ENCODE results near the gene SLIT1.

SLIT1 gene

DNA sequence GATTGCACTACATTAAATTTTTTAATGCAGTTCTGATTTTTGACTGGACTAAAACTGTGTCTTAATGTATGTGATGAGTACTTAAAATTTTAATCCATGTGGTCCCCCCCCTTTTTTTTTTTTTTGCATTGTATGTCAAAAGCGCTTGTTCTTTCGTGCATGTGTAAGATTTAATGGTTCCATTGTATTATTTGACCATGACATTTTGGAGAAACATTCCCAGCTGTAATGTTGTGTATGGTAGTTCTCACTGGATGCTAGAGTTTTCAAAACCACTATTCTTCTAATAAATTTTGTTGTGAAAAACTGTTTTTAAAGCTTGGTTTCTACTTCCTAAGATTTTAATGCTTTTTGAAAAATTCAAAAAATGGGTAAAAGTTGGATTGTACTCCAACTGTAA lies 221.6 kb downstream of the SLIT1 start:
- Histone ChIP-seq H3K9ac (ENCODE audit: low read length) (no peak overlapping the region), H3K27ac (ENCODE audit: low read depth, low read length, poor library complexity, severe bottlenecking) (no peak overlapping the region), H2AFZ (ENCODE audit: low read length) (no peak overlapping the region), H4K20me1 (ENCODE audit: insufficient read depth, low read length) (no peaks in the 10 kb centered on the region), H3K79me2 (ENCODE audit: insufficient read depth, low read length) (no peaks in the 10 kb centered on the region), H3K4me3 (ENCODE audit: low read depth, low read length, poor library complexity, severe bottlenecking) (no peak overlapping the region), H3K36me3 (ENCODE audit: insufficient read depth, low read length) (no peaks in the 10 kb centered on the region), H3F3A (ENCODE audit: insufficient read depth, low read length) (no peaks in the 10 kb centered on the region), H3K4me1 (ENCODE audit: insufficient read depth, low read length, severe bottlenecking) (no peaks in the 10 kb centered on the region), H3K9me2 (ENCODE audit: low read depth, low read length) (no peaks in the 10 kb centered on the region), H3K9me3 (ENCODE audit: low read length) (no peaks in the 10 kb centered on the region), H3K27me3 (ENCODE audit: insufficient read depth, low read length) (no peaks in the 10 kb centered on the region), H3K4me2 (ENCODE audit: low read length) (no peak overlapping the region)
- TF ChIP-seq EZH2 (IDR thresholded peaks at IDR 0.05; ENCODE audit: borderline replicate concordance, low read length) (no peak), CTCF (IDR thresholded peaks at IDR 0.05; ENCODE audit: low read length) (no peak)

- H3K79me2 ChIP-seq (ENCODE audit: insufficient read depth, low read length), result no peaks in the 10 kb centered on the region
- H3K36me3 ChIP-seq (ENCODE audit: insufficient read depth, low read length), result no peaks in the 10 kb centered on the region
- no peaks in the 10 kb centered on the region for H4K20me1 ChIP-seq (ENCODE audit: insufficient read depth, low read length)
- H3K4me2 ChIP-seq (ENCODE audit: low read length), result no peak overlapping the region
- TF ChIP-seq CTCF (IDR thresholded peaks at IDR 0.05; ENCODE audit: low read length) (no peak), EZH2 (IDR thresholded peaks at IDR 0.05; ENCODE audit: borderline replicate concordance, low read length) (no peak)
- H2AFZ ChIP-seq (ENCODE audit: low read length), result no peak overlapping the region
- H3K9me2 ChIP-seq (ENCODE audit: low read depth, low read length), result no peaks in the 10 kb centered on the region
- H3K9ac ChIP-seq (ENCODE audit: low read length), result no peak overlapping the region
- no peaks in the 10 kb centered on the region for H3K4me1 ChIP-seq (ENCODE audit: insufficient read depth, low read length, severe bottlenecking)
- H3K27ac ChIP-seq (ENCODE audit: low read depth, low read length, poor library complexity, severe bottlenecking), result no peak overlapping the region
- no peaks in the 10 kb centered on the region for H3F3A ChIP-seq (ENCODE audit: insufficient read depth, low read length)
- no peaks in the 10 kb centered on the region for H3K27me3 ChIP-seq (ENCODE audit: insufficient read depth, low read length)
- H3K4me3 ChIP-seq (ENCODE audit: low read depth, low read length, poor library complexity, severe bottlenecking), result no peak overlapping the region
- no peaks in the 10 kb centered on the region for H3K9me3 ChIP-seq (ENCODE audit: low read length)
Observed at GRCh38 chr10:96960872-96961271, 224.9 kb downstream of the SLIT1 start.

- no peak overlapping the region for H3K4me3 ChIP-seq (ENCODE audit: low read depth, low read length, poor library complexity, severe bottlenecking)
- H3K27ac ChIP-seq (ENCODE audit: low read depth, low read length, poor library complexity, severe bottlenecking), result no peak overlapping the region
- peaks cover 10% of the 10 kb centered on the region for H3K36me3 ChIP-seq (ENCODE audit: insufficient read depth, low read length)
- no peaks in the 10 kb centered on the region for H3K9me3 ChIP-seq (ENCODE audit: low read length)
- no peaks in the 10 kb centered on the region for H3K9me2 ChIP-seq (ENCODE audit: low read depth, low read length)
- H2AFZ ChIP-seq (ENCODE audit: low read length), result no peak overlapping the region
- no peaks in the 10 kb centered on the region for H4K20me1 ChIP-seq (ENCODE audit: insufficient read depth, low read length)
- no peak for TF ChIP-seq CTCF (IDR thresholded peaks at IDR 0.05; ENCODE audit: low read length)
- TF ChIP-seq EZH2 (IDR thresholded peaks at IDR 0.05; ENCODE audit: borderline replicate concordance, low read length), result no peak
- no peak overlapping the region for H3K9ac ChIP-seq (ENCODE audit: low read length)
- no peaks in the 10 kb centered on the region for H3K27me3 ChIP-seq (ENCODE audit: insufficient read depth, low read length)
- H3K4me2 ChIP-seq (ENCODE audit: low read length), result no peak overlapping the region
- H3K79me2 ChIP-seq (ENCODE audit: insufficient read depth, low read length), result no peaks in the 10 kb centered on the region
- H3K4me1 ChIP-seq (ENCODE audit: insufficient read depth, low read length, severe bottlenecking), result no peaks in the 10 kb centered on the region
- no peaks in the 10 kb centered on the region for H3F3A ChIP-seq (ENCODE audit: insufficient read depth, low read length)
Observed at GRCh38 chr10:96959733-96960132, 226.0 kb downstream of the SLIT1 start.
